WTC11 (cell line): ENCODE data around the gene MAPK7. TPM values are rescaled to one million over a fixed set of nuclear protein-coding genes. Genes with fewer than 3 reads are reported as not detected.

ENCODE experiments used
- ATAC-seq: fragments of 200-7000 bp; cut with Tn5 transposase; 2 replicates; pipeline ENCODE4 v1.10.0; 2021; ENCODE audit warnings: mild to moderate bottlenecking, moderate library complexity
- CTCF ChIA-PET: fragments of 300-600 bp; sonication (Branson Sonifier 250); formaldehyde crosslinking; loops from one replicate; lab custom pipeline; 2021; ENCODE audit warnings: antibody characterized with exemption; lab: Charles Lee
- POLR2A ChIA-PET: fragments of 350-600 bp; sonication (Branson Sonifier 250); formaldehyde crosslinking; loops from one replicate; lab custom pipeline; 2021; ENCODE audit warnings: antibody characterized with exemption; lab: Charles Lee
- DNase-seq: peaks from one replicate; pipeline ENCODE4 v3.0.0; 2021; ENCODE audit warnings: low spot score
- H3K27ac Mint-ChIP-seq: 2 replicates; pipeline ENCODE4 v1.8.0; 2021; ENCODE audit warnings: mixed read lengths
- H3K27me3 Mint-ChIP-seq: 2 replicates; pipeline ENCODE4 v1.8.0; 2021; ENCODE audit warnings: low read depth, mild to moderate bottlenecking, moderate library complexity, mixed read lengths
- H3K36me3 Mint-ChIP-seq: 2 replicates; pipeline ENCODE4 v1.8.0; 2021; ENCODE audit warnings: mixed read lengths
- H3K4me1 Mint-ChIP-seq: 2 replicates; pipeline ENCODE4 v1.8.0; 2022; ENCODE audit warnings: mixed read lengths
- H3K4me3 Mint-ChIP-seq: 2 replicates; pipeline ENCODE4 v1.8.0; 2021; ENCODE audit warnings: mild to moderate bottlenecking, moderate library complexity, mixed read lengths
- H3K9me3 Mint-ChIP-seq: 2 replicates; pipeline ENCODE4 v1.8.0; 2021; ENCODE audit warnings: mixed read lengths
- ATF1 ChIP-seq: sonication (generic); formaldehyde crosslinking; IDR thresholded peaks from 2 replicates; pipeline ENCODE4 v1.8.1; 2023; ENCODE audit warnings: mild to moderate bottlenecking, moderate library complexity, missing genetic modification reagents
- EMX1 ChIP-seq: fragments of 250-450 bp; sonication (Bioruptor Pico); IDR thresholded peaks from 2 replicates; pipeline ENCODE4 v1.8.0; 2021; ENCODE audit warnings: mild to moderate bottlenecking
- FOXP1 ChIP-seq: sonication (generic); formaldehyde crosslinking; IDR thresholded peaks from 2 replicates; pipeline ENCODE4 v1.8.0; 2022; ENCODE audit warnings: missing genetic modification reagents, mild to moderate bottlenecking, moderate library complexity, borderline replicate concordance
- FOXP4 ChIP-seq: sonication (generic); formaldehyde crosslinking; IDR thresholded peaks from 2 replicates; pipeline ENCODE4 v1.8.0; 2022; ENCODE audit warnings: mild to moderate bottlenecking, missing genetic modification reagents
- IRF1 ChIP-seq: sonication (generic); formaldehyde crosslinking; IDR thresholded peaks from 2 replicates; pipeline ENCODE4 v1.8.0; 2023; ENCODE audit warnings: missing genetic modification reagents
- JUN ChIP-seq: sonication (generic); formaldehyde crosslinking; IDR thresholded peaks from 2 replicates; pipeline ENCODE4 v1.8.0; 2023; ENCODE audit warnings: mild to moderate bottlenecking, missing genetic modification reagents
- MAX ChIP-seq: sonication (generic); formaldehyde crosslinking; IDR thresholded peaks from 2 replicates; pipeline ENCODE4 v1.8.0; 2022; ENCODE audit warnings: mild to moderate bottlenecking, missing genetic modification reagents
- MXD4 ChIP-seq: fragments of 250-450 bp; sonication (Bioruptor Pico); IDR thresholded peaks from 2 replicates; pipeline ENCODE4 v1.8.0; 2021; ENCODE audit warnings: mild to moderate bottlenecking, moderate library complexity, borderline replicate concordance
- NFE2L1 ChIP-seq: sonication (generic); formaldehyde crosslinking; IDR thresholded peaks from 2 replicates; pipeline ENCODE4 v1.8.1; 2023; ENCODE audit warnings: missing genetic modification reagents
- SP1 ChIP-seq: sonication (generic); formaldehyde crosslinking; conservative IDR thresholded peaks from 2 replicates; pipeline ENCODE4 v1.8.1; 2022; ENCODE audit warnings: missing genetic modification reagents
- ZMAT4 ChIP-seq: fragments of 250-450 bp; sonication (Bioruptor Pico); IDR thresholded peaks from 2 replicates; pipeline ENCODE4 v1.9.0; 2021; ENCODE audit warnings: mild to moderate bottlenecking
- ZNF263 ChIP-seq: sonication (generic); formaldehyde crosslinking; IDR thresholded peaks from 2 replicates; pipeline ENCODE4 v1.8.1; 2022; ENCODE audit warnings: low read depth, mild to moderate bottlenecking, moderate library complexity, missing genetic modification reagents
- ZNF317 ChIP-seq: sonication (generic); formaldehyde crosslinking; IDR thresholded peaks from 2 replicates; pipeline ENCODE4 v1.8.1; 2023; ENCODE audit warnings: low read depth, mild to moderate bottlenecking, moderate library complexity, missing genetic modification reagents, borderline replicate concordance
- ZNF423 ChIP-seq: fragments of 250-450 bp; sonication (Bioruptor Pico); IDR thresholded peaks from 2 replicates; pipeline ENCODE4 v2.1.2; 2022; ENCODE audit warnings: mild to moderate bottlenecking, moderate library complexity
- ZNF425 ChIP-seq: fragments of 250-450 bp; sonication (Bioruptor Pico); conservative IDR thresholded peaks from 2 replicates; pipeline ENCODE4 v1.9.0; 2021; ENCODE audit warnings: mild to moderate bottlenecking
- total RNA-seq: library from RNA; stranded (reverse); gene quantifications from 3 replicates; pipeline ENCODE4 v1.2.3, GENCODE V29; 2021
- TF ChIP-seq, protein P1 (sequence below): sonication (generic); formaldehyde crosslinking; IDR thresholded peaks from 2 replicates; pipeline ENCODE4 v1.8.0; 2023; ENCODE audit warnings: mild to moderate bottlenecking, missing genetic modification reagents
- TF ChIP-seq, protein P2 (sequence below): sonication (generic); formaldehyde crosslinking; IDR thresholded peaks from 2 replicates; pipeline ENCODE4 v1.8.1; 2023; ENCODE audit warnings: mild to moderate bottlenecking, missing genetic modification reagents
- TF ChIP-seq, protein P3 (sequence below): sonication (generic); formaldehyde crosslinking; conservative IDR thresholded peaks from 2 replicates; pipeline ENCODE4 v1.8.1; 2022; ENCODE audit warnings: mild to moderate bottlenecking, missing genetic modification reagents

The MAPK7 gene
- total RNA-seq, 1 experiment from 2014 or later: 38.5 TPM

GRCh38 chr17:19370493-19370960, 7.8 kb upstream of the MAPK7 start:
- ChIA-PET POLR2A (no interaction called here), CTCF (no interaction called here)
- Mint-ChIP-seq H3K27me3 (no peaks in the 10 kb centered on the region), H3K27ac (0 out of 2 replicates have a peak overlapping the region, but pooled peaks have one; percentile 16), H3K36me3 (no peaks in the 10 kb centered on the region), H3K9me3 (no peaks in the 10 kb centered on the region), H3K4me1 (no peaks in the 10 kb centered on the region; the same call in 1 of the 2 replicates), H3K4me3 (no peak overlapping the region)
- DNase-seq (no peak), ATAC-seq (no peak)
- TF ChIP-seq ZNF317 (CRISPR knock-in tag) (no peak), FOXP4 (CRISPR knock-in tag) (no peak), MAX (CRISPR knock-in tag) (no peak), JUN (CRISPR knock-in tag) (no peak), ZNF425 (CRISPR knock-in tag) (no peak), ZNF423 (CRISPR knock-in tag) (no peak), MXD4 (CRISPR knock-in tag) (no peak), IRF1 (CRISPR knock-in tag) (no peak), ATF1 (no peak), NFE2L1 (CRISPR knock-in tag) (no peak), SP1 (CRISPR knock-in tag) (no peak), FOXP1 (CRISPR knock-in tag) (no peak), ZNF263 (CRISPR knock-in tag) (no peak), EMX1 (no peak), ZMAT4 (CRISPR knock-in tag) (no peak)
- TF ChIP-seq, protein P1, sequence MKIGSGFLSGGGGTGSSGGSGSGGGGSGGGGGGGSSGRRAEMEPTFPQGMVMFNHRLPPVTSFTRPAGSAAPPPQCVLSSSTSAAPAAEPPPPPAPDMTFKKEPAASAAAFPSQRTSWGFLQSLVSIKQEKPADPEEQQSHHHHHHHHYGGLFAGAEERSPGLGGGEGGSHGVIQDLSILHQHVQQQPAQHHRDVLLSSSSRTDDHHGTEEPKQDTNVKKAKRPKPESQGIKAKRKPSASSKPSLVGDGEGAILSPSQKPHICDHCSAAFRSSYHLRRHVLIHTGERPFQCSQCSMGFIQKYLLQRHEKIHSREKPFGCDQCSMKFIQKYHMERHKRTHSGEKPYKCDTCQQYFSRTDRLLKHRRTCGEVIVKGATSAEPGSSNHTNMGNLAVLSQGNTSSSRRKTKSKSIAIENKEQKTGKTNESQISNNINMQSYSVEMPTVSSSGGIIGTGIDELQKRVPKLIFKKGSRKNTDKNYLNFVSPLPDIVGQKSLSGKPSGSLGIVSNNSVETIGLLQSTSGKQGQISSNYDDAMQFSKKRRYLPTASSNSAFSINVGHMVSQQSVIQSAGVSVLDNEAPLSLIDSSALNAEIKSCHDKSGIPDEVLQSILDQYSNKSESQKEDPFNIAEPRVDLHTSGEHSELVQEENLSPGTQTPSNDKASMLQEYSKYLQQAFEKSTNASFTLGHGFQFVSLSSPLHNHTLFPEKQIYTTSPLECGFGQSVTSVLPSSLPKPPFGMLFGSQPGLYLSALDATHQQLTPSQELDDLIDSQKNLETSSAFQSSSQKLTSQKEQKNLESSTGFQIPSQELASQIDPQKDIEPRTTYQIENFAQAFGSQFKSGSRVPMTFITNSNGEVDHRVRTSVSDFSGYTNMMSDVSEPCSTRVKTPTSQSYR: no peak
- TF ChIP-seq, protein P2, sequence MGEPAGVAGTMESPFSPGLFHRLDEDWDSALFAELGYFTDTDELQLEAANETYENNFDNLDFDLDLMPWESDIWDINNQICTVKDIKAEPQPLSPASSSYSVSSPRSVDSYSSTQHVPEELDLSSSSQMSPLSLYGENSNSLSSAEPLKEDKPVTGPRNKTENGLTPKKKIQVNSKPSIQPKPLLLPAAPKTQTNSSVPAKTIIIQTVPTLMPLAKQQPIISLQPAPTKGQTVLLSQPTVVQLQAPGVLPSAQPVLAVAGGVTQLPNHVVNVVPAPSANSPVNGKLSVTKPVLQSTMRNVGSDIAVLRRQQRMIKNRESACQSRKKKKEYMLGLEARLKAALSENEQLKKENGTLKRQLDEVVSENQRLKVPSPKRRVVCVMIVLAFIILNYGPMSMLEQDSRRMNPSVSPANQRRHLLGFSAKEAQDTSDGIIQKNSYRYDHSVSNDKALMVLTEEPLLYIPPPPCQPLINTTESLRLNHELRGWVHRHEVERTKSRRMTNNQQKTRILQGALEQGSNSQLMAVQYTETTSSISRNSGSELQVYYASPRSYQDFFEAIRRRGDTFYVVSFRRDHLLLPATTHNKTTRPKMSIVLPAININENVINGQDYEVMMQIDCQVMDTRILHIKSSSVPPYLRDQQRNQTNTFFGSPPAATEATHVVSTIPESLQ (CRISPR knock-in tag): no peak
- TF ChIP-seq, protein P3, sequence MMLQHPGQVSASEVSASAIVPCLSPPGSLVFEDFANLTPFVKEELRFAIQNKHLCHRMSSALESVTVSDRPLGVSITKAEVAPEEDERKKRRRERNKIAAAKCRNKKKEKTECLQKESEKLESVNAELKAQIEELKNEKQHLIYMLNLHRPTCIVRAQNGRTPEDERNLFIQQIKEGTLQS (CRISPR knock-in tag): no peak
